Activated effector memory CD4-positive, alpha-beta T cell treated with Interleukin-2 at 50 U/mL for 16 hours (primary cell): ENCODE measurements around the gene BORCS5.
"Not testable (repeated sequence)": the region's sequence is repeated elsewhere in the genome, so short reads cannot be mapped to it uniquely, and the experiment has no call there.

Source experiments
- DNase-seq: peaks from one replicate; pipeline ENCODE4 v3.0.0-alpha.2; 2020

The BORCS5 gene

DNA sequence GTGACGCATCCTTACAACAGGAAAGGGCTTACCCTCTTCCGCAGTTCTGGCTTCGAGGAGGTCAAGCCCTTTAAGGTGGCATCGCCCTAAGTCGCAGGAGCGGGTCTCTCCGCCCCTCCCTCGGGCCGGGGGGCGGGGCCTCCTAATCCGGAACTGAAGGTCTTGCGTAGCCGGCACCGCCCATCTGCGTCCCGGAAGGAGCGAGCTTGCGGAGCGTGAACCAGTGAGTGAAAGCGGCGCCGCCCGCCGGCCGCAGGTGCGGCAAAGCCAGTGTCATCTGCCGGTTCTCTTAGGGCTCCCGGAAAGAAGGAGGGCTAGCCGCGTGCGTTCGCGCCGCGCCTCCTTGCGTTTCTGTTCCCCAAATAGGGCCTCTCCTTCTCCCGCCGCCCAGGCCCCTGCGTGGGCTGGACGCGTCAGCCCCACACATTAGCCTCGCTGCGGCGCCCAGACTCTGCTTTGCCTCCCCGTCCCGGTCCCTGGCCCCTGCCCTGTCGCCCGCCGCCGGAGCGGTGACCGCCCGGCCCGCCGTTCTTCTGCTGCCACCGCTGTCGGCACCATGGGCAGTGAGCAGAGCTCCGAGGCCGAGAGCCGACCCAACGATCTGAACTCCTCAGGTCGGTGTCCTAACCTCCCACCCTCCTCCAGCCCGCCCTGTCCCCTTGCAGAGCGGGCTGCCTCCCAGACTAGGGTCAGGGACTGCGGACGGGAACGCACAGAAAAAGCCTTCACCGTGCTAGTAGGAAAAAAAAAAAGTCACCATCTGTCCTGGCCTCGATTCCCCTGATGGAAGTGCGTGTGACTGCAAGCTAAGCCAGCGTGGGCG, at the start of gene BORCS5:
Gene BORCS5 (plus strand): TSS at position 183 of the 823 bp plus-strand sequence. CDS start 374 bp downstream, at position 557.
- DNase-seq = peak; percentile 99

- not testable (repeated sequence) for DNase-seq
Measured at GRCh38 chr12:12310695-12311094, 46.2 kb upstream of the BORCS5 start.

GRCh38 chr12:12315838-12316237, 41.0 kb upstream of the BORCS5 start:
- DNase-seq = no peak

DNA sequence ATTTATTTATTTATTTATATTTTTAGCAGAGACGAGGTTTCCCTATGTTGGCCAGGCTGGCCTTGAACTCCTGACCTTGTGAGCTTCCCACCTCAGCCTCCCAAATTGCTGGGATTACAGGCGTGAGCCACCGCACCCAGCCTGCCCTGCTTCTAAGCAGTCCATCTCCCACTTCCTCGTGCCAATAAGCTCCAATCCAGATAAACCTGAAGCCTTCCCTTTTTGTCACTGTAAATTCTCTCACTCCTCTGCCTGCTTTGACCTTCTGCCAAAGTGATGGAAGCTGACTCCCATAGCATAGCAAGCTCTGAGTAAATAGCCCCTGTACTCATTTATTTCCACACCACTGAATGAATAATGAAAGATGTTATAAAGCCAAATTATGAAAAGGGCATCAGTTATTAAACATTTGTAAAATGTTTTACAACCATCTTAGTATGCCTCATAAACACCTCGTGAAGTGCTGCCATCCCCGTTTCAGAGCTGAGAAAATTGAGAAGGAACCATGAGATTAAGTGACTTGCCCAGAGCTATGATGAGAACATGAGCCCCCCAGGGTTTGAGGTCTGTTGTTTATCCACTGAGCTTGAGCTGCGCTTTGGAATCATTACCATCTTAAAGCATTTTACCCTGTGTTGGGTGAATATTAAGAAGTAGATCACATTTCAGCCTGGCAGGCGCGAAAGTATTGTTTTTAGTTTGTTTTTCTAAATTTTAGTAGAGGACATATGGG, 37.3 kb upstream of the BORCS5 start:
- no peak for DNase-seq

DNA sequence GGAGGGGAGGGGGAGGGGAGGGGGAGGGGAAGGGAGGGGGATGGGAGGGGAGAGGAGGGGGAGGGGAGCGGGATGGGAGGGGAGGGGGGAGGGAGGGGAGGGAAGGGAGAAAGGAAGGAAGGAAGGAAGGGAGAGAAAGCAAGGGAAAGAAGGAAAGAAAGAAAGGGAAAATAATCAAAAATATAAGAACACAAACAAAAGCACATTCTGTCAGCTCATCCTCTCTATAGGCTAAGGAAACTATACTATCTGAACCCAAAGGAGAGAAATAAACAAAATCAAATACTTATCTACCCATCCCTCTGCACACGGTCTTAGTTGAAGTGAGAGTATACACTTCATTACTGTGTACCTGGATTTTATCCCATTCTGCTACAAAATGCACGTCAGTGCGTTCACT, 33.8 kb upstream of the BORCS5 start:
- no peak for DNase-seq

DNA sequence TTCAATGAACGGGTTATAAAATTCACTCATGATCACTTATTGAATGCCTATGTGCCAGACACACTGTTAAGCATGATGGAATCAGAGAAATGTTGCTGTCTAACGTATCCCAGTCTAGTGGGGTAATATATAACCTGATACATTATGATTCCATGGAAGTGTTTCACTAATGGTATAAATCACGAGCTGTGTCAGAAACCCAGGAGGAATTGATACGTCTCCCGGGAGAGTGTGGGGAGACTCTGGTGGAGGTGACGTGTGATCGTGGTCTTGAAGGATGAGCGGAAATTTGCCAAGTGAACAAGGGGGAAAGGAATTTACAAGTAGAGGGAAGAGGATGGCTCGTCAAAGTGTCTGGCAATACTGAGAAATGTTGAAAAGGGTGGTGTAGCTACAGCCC, 33.3 kb upstream of the BORCS5 start:
- DNase-seq = no peak

GRCh38 chr12:12326262-12326661, 30.6 kb upstream of the BORCS5 start:
- DNase-seq = no peak

DNA sequence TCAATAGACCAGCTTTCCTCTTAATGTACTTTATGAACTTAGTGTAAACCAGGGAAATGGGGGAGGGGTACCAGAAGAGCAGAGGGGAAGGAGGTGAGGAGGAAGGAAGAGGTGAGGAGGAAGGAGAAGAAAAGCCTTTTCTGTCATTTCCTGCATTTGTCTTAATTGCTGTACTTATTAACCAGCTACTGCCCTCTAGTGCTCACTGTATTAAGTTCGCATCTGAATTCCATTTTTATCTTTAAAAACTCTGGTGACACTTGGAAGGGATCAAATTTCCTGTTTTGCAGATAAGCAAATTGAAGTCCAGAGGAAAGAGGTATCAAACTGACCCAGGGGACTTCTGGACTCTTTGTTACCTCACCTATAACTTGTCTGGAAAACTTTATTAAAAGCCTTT, 29.1 kb upstream of the BORCS5 start:
- no peak for DNase-seq

DNA sequence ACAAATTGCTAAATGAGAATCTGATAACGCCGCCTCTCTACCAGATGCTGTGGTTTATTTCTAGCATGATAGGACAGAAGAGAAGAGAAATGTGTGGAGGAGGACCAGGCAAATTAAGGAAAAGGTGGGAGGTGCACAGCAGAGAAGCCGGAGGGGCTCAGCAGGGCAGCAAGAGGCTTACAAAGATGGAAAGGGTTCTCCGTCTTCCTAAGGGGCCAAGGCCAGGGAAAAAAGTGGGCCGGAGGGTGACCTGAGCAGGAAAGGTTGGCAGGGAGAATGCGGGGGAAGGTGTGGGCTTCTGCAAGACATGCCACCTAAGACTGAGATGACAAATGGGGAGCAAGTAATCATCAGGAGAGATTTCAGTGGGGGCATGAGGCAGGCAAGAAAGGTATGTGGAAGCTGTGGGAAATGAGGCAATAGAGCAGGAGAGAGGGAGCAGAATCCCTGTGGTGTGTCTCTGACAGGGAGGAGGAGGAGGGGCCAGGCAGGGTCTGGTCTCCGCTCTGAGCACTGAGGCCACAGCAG, 25.6 kb upstream of the BORCS5 start:
- DNase-seq = no peak

DNA sequence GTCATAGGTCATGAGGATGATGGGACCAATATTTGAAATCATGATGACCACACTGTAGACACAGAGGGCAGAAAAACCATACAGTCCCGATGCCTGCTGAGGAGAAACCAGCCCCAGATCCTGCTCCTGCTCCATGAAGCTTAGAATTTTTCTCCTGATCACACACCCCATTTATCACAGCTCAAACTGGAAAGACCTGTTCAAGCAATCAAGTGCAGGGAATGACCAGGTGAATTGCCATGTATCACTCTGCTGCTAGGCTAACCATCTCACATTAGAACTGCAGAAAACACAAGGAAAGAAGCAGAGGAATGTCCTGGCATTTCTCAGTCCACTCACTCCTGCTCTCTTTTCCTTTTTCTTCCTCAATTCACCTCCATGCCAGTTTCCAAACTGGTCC, 25.0 kb upstream of the BORCS5 start:
- DNase-seq = no peak

DNA sequence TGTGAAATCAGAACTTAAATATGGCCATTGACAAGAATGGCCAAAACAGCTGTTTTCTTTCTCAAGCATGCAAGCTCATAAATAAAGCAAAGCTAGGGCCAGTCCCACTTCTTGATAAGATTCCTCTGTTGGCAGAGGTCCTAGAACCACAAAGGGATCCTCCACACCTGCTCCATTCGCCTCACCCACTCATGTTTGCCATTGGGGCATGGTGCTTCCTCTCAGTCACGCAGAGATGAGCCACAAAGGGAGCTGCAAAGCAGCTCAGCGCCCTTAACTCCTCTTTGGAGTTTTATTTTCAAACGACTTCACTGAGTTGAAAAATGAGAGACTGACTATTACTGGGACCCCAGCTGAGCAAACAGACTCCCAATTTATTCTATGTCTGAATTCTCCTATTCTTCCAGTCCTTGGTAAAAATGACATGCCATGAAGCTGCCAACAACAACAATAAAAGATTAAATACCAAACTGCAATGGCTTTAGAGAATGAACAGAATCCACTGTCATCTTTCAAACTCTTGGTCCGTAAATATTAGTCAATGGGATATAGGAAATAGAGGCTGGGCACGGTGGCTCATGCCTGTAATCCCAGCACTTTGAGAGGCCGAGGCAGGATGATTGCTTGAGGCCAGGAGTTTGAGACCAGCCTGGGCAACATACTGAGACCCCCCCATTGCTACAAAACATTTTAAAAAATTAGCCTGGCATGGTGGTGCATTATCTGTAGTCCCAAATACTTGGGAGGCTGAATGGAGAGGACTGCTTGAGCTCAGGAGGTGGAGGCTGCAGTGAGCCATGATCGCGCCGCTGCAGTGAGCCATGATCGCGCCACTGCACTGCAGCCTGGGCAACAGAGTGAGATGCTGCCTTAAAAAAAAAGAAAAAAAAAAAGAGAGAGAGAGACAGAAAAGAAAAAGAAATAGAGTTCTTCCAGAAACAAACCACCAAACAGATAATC, 23.2 kb upstream of the BORCS5 start:
- DNase-seq = no peak

- peak; percentile 35 for DNase-seq
Measured at GRCh38 chr12:12334367-12335040, 22.4 kb upstream of the BORCS5 start.

GRCh38 chr12:12336049-12336411, 20.8 kb upstream of the BORCS5 start:
- DNase-seq = no peak

DNA sequence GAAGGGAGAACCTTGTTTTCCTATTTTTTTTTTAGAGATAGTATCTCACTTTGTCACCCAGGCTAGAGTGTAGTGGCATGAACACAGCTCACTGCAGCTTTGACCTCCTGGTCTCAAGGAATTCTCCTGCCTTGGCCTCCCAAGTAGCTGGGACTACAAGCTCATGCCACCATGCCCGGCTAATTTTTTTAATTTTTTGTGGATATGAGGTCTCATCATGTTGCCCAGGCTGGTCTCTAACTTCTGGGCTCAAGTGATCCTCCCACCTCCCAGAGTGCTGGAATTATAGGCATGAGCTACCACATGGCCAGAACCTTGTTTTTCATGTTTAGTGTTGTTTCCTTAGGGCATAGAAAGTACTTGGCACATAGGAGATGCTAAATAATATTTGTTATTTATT, 20.4 kb upstream of the BORCS5 start:
- DNase-seq = no peak

DNA sequence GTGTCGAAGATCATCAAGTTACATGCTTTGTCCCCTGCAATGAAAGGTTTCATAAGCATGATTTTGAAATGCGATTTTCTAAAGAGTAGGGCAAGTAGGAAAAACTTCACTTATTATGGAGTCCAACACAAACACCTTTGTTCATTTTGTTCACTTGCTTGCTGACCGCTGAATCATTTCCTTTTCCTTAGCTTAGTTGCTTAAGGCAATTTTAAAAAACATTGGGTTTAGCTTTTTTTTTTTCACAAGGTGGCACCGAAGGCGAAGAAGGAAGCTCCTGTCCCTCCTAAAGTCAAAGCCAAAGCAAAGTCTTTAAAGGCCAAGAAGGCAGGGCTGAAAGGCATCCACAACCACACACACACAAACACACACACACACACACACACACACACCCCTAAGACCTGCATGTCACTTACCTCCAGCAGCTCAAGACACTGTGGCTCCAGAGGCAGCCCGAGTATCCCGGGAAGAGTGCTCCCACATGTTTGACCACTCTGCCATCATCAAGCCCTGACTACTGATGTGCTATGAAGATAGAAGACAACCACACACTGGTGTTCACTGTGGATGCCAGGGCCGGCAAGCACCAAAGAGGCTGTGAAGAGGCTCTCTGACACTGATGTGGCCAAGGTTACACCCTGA, 18.2 kb upstream of the BORCS5 start:
- DNase-seq = no peak

- peak; percentile 37 for DNase-seq
Measured at GRCh38 chr12:12349711-12350665, 6.9 kb upstream of the BORCS5 start, which contains the start of gene MANSC1. MANSC1 (minus strand) TSS chr12:12350242; CDS start chr12:12343314, 6,928 bp downstream.

GRCh38 chr12:12350868-12351463, 5.9 kb upstream of the BORCS5 start:
- no peak for DNase-seq

DNA sequence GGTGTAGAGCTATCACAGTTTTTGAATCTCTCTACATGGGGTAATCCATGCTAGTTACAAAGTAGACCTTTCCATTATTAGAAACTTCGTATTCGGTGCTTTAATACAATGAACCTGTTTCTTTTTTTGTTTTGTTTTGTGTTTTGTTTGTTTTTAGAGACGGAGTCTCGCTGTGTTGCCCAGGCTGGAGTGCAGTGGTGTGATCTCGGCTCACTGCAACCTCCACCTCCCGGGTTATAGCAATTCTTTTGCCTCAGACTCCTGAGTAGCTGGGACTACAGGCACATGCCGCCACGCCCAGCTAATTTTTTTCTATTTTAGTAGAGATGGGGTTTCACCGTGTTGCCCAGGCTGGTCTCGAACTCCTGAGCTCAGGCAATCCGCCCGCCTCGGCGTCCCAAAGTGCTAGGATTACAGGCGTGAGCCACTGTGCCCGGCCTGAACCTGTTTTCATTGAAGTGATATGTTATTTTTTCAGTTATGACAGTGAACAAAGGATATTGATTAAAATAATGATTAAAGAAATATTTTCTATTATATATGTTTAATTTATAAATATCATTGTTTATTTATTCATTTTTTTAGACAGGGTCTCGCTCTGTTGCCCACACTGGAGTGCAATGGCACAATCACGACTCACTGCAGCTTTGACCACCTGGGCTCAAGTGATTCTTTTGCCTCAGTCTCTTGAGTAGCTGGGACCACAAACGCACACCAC, 5.3 kb upstream of the BORCS5 start:
- DNase-seq = not testable (repeated sequence)

GRCh38 chr12:12353276-12353675, 3.6 kb upstream of the BORCS5 start:
- DNase-seq = no peak
